GM21367 (cell line): ENCODE results near the gene U2AF2.

ENCODE experiments used
- ATAC-seq: cut with Tn5 transposase; IDR thresholded peaks from one replicate; pipeline ENCODE4 v1.9.1; 2021; ENCODE audit not compliant: unreplicated experiment

The U2AF2 gene

GRCh38 chr19:55654868-55655647, at the start of gene U2AF2:
Gene U2AF2 (plus strand): TSS chr19:55655035. CDS start chr19:55655105, 70 bp downstream.
- ATAC-seq, result peak; percentile 32

GRCh38 chr19:55605207-55605636, 49.6 kb upstream of the U2AF2 start:
- ATAC-seq, result peak; percentile 44

DNA sequence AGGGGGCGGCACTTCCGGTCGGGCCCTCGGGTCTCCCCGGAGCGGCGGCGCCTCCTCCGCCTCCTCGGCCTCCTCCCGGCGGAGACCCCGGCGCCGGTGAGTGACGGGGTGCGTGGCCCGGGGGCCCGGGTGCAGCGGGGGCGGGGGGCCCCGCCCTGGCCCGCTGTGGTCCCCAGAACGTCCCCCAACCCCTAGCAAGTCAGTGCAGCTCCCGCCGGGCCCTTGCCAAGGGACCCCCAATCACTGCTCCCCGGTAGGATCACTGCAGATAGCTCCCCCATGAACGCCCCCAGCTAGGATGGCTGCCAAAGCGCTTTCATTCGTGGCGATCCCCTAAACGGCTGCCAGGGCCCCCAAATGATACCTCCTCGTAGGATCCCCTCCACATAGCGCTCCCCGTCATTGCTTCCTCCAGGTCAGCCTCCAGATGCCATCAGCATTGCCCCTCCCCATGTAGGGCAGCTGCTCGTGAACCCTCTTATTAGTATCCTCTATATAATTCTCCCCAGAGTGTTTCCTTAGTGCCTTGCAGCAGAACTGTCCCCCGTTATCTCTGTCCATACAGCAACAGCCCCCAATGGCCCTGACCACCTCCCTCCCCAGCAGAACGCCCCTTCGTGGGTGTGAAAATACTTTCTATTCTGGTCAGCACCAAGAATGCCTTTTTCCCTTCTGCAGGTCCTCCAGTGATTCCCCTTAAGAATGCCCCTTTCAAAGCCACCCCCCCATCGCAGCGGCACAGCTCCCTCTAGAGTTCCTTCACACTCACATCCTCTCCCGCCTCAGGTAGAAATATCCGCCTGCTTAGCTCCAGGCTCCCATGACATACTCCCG, 49.0 kb upstream of the U2AF2 start, which contains the start of gene ZNF865:
Gene ZNF865, plus strand, starts transcription at position 11 of the 834 bp plus-strand sequence. CDS start 7,972 bp downstream, outside the sequence.
- no peak for ATAC-seq

GRCh38 chr19:55606471-55606787, 48.4 kb upstream of the U2AF2 start:
- ATAC-seq, result no peak

DNA sequence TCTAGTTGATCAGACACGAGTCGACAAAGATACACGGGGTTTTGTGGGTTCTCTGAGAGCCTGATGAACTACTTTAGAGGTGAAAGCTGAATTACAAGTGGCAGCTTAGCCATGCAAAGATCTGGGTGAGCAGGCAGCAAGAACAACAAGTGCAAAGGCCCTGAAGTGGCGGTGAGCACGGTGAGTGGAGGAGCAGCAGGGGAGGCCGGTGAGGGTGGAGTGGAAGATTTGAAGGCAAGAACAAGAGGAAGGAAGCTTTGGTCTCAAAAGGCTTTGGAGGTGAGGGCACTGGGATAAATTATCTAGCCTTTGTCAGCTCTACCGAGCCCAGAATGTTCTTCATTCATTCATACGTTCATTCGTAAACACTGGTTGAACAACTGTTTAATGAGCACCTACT, 48.0 kb upstream of the U2AF2 start:
- ATAC-seq, result no peak

GRCh38 chr19:55609326-55609725, 45.5 kb upstream of the U2AF2 start:
- ATAC-seq, result no peak

DNA sequence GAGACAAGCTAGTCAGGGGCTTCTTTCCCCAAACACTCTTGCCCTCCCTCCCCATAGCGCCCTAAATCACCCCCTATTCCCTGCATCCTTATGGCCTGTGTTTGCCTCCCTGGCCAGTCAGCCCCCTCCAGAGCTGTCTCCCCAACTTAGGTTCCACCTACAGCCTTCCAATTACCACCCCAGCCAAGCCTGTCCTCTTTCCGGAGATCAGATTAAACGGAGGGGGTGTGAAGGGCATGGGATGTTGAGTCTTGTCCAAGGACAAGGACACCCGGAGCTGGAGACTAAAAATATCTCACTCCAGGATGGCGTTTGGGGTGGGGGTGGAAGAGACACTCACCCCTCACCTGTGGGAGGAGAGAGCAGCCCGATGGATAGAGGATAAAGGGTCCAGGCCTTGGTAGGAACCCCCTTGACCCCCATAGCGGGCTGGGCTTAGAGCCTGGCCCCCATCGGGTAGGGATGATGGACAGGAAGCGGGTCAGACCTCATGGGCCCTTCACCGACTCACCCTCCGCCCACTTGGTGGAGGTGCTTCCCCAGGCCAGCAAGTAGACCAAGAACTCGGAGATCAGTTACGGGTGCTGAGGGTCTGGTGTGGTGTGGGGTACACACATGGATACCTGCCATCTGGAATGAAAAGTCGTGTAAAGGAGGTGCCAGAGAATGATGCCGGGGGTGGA, 43.4 kb upstream of the U2AF2 start:
- no peak for ATAC-seq

DNA sequence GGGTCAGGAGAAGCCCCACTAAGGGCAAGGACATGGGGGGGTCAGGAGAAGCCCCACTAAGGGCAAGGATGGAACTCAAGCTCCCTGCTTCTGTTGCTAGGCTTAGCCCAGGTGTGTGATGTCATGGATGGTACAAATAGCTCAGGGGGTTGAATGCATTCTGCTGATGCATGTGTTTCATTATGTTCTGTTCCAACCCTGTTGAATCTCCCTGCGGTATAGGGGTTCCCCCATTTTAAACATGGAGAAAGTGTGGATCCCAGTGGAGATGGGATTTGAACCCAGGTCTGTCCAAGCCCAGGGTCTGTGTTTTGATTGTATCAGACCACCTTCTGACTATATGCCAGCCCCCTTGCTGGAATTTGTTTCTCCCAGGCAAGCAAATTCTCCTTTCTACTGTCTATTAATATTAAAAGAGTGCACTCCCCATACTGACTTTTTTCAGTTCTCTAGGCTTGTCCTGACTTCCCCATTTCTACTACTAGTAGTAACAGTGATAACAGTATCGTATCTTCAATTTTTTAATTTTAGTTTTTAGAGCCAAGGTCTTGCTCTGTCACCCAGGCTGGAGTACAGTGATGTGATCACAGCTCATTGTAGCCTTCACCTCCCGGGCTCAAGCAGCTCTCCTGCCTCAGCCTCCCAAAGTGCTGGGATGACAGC, 42.7 kb upstream of the U2AF2 start:
- ATAC-seq, result no peak

DNA sequence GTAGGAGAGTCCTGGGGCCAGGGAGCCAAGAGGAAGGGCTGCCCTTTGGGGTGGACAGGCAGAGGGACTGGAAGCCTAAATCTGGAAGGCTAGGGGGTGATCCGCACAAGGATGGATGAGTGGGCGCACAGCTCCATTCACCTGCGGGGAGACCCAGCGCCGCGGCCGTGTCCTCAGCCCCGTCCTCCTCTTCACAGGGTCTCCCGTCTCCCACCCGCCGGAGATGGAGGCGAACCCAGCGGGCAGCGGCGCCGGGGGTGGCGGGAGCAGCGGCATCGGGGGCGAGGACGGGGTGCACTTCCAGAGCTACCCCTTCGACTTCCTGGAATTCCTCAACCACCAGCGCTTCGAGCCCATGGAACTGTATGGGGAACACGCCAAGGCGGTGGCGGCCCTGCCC, 41.4 kb upstream of the U2AF2 start:
- no peak for ATAC-seq

DNA sequence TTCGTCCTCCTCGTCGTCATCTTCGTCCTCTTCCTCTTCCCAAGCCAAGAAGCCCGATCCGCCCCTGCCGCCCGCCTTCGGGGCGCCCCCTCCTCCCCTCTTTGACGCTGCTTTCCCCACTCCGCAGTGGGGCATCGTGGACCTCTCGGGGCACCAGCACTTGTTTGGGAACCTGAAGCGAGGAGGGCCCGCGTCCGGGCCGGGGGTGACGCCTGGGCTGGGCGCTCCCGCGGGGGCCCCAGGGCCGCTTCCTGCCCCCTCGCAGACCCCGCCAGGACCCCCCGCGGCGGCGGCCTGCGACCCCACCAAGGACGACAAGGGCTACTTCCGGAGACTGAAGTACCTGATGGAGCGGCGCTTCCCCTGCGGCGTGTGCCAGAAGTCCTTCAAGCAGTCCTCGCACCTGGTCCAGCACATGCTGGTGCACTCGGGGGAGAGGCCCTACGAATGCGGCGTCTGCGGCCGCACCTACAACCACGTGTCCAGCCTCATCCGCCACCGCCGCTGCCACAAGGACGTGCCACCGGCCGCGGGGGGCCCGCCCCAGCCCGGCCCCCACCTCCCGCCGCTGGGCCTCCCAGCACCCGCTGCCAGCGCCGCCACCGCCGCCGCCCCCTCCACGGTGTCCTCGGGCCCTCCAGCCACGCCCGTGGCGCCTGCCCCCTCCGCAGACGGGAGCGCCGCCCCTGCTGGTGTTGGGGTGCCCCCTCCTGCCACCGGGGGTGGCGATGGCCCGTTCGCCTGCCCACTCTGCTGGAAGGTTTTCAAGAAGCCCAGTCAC, 40.7 kb upstream of the U2AF2 start:
- ATAC-seq, result no peak

- ATAC-seq, result no peak
These were observed 39.9 kb upstream of the U2AF2 start for GRCh38 chr19:55614711-55615542.

DNA sequence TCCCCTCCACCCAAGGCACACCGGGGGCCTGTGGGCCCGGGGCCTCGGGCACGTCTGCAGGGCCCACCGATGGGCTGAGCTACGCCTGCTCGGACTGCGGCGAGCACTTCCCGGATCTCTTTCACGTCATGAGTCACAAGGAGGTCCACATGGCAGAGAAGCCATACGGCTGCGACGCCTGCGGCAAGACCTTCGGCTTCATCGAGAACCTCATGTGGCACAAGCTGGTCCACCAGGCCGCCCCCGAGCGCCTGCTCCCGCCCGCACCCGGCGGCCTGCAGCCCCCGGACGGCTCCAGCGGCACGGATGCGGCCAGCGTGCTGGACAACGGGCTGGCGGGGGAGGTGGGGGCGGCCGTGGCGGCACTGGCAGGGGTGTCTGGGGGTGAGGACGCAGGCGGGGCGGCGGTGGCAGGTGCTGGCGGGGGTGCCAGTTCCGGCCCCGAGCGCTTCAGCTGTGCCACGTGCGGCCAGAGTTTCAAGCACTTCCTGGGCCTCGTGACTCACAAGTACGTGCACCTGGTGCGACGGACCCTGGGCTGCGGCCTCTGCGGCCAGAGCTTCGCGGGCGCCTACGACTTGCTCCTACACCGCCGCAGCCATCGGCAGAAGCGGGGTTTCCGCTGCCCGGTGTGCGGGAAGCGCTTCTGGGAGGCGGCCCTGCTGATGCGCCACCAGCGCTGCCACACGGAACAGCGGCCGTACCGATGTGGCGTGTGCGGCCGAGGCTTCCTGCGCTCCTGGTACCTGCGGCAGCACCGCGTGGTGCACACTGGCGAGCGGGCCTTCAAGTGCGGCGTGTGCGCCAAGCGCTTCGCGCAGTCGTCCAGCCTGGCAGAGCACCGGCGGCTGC, 39.1 kb upstream of the U2AF2 start:
- no peak for ATAC-seq

DNA sequence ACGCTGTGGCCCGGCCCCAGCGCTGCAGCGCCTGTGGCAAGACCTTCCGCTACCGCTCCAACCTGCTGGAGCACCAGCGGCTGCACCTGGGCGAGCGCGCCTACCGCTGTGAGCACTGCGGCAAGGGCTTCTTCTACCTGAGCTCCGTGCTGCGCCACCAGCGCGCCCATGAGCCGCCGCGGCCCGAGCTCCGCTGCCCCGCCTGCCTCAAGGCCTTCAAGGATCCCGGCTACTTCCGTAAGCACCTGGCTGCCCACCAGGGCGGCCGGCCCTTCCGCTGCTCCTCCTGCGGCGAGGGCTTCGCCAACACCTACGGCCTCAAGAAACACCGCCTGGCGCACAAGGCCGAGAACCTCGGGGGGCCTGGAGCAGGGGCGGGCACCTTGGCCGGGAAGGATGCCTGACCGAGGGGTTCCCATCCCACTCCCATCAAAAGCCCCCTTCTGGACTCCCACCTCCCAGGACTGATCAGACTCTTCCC, 38.4 kb upstream of the U2AF2 start:
- ATAC-seq, result no peak

DNA sequence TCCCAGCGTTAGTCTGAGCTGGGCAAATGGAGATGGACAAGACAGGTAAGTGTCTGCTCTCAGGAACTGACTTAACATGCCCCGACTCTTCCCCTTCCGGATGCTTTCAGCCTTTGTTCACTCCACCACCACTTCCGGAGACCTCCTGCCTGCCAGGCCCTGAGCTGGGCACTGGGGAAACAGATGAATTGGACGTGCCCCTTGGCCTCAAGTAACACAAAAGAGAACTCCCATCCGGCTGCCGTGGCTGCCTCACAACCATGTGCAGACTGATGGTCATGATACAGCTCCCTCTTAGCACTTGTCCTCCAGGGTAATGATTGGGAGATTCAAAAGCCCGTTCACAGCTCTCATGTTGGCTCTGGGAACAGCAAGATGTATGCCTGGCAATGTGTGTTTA, 37.4 kb upstream of the U2AF2 start:
- ATAC-seq, result no peak

- no peak for ATAC-seq
These were observed 36.4 kb upstream of the U2AF2 start for GRCh38 chr19:55618426-55618825.

GRCh38 chr19:55619286-55619685, 35.5 kb upstream of the U2AF2 start:
- no peak for ATAC-seq

DNA sequence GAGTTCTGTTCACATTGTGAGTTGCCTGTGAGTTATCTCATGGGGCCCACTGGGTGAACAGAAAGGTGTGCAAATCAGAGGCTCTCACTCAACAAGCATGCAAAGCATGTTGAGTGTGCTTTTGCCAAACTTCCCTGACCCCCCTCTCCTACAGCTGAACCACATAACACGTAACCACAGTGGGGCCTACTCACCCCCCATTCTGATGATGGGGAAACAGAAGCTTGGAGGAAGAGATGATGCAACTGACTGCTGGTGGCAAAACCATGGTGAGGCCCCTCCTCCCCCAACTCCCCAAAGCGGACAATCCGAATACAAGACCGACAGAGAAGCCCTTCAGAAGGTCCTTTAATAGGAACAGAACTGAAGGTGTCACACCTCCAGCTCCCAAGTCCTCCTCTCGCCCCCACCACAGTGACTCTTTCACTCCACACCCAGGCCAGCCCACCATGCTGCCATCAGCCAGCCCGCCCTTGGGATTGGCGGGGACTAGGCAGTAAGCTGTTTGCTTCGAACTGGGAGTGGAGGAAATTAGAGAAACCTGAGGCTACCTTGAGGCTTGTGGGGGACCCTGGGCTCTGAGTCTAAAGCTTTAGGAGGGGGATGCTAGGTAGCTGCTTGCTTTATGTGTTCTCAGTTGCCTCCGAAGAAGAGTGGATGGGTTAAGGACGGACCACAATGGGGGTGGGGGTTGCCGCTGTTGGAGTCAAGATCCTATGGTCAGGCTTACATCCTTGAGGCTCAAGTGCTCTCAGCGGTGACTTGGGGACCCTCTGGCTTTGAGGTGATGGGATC, 34.2 kb upstream of the U2AF2 start:
- no peak for ATAC-seq
